ENCODE results near the gene GREB1.

Gene GREB1

GRCh38 chr2:11553661-11554398 is 20.0 kb downstream of the GREB1 start:
- no peak for DNase-seq
- in situ Hi-C loops (cut with HindIII; ENCODE audit: low pct_ligation_motif_present, low pct_unique_long_range_greater_than_20kb, low sequenced_read_pairs), result no loop called here

DNA sequence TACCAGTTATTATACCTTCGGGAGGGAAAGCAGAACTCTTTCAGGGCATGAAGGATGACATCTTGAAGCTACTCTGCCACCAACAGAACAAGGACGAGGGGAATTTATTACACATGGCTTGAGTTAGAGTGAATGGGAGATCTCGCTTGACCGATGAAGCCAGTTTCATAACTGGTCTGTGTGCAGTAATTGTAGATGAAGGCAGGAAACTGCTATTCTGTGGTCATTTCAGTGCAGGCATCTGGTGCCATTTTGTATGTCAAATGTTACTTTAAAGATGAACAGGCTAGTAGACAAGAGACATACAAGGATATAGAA is 20.5 kb downstream of the GREB1 start:
- no peak for DNase-seq
- in situ Hi-C loops (cut with HindIII; ENCODE audit: low pct_ligation_motif_present, low pct_unique_long_range_greater_than_20kb, low sequenced_read_pairs), result no loop called here

DNA sequence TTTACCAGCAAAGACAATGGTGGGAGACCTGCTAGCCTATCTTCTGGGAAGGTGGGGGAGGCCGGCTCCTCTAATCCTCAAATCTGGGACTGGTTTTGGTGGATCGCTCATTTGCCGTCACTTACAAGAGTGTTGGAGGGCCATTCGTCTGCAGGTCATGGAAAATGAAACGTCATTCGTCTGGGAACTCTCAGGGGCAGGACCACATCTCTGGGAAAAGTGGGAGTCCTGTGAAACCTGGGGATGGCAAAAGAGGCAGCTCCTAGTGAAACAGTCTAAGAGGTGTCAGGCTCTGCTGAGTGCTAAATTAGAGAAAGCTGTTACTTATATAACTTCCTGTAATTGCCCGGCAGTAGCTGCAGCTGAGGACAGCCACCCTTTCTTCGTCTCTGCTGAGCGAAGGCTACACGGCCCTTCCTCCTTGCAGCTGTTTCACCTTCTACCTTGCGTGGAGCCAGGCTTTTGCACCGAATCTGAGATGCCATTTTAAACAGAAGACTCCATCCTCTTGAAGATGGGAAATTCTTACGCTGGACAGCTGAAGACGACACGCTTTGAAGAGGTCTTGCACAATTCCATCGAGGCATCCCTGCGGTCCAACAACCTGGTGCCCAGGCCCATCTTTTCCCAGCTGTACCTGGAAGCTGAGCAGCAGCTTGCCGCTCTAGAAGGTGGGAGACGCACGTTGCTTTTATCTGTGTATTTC is 22.4 kb downstream of the GREB1 start:
- no peak for DNase-seq
- in situ Hi-C loops (cut with HindIII; ENCODE audit: low pct_ligation_motif_present, low pct_unique_long_range_greater_than_20kb, low sequenced_read_pairs), result no loop called here

DNA sequence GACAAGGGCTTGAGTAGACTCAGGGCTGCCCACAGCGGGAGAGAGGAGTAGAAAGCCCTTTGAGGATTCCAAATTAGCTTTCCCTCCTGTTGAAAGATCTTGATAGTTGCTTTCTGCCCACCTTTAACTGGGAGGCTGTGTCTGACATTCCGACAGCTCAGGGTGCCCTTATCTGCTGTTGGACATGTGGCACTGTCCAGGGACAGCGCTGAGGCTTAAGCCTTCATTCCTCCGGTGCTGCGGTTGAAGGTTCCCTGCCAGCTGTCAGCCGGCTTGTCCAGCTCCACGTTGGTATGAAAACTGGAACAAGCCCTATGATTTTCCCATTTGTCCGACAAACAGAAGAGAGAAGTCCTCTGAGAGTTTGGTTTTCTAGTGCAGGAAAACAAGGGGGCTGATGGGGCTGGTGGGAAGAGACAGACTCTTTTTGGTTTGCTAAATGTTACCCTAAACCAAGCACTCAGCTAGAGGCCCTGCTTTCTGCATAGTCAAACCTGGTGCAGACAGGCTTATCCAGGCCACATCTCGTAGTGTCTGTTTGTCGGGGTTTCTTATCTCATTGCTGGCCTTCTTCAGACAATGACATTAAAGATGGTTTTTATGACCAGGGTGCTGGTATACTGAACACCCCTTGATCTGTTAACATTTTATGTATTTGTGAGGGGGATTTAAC is 24.5 kb downstream of the GREB1 start:
- in situ Hi-C loops (cut with HindIII; ENCODE audit: low pct_ligation_motif_present, low pct_unique_long_range_greater_than_20kb, low sequenced_read_pairs), result no loop called here

DNA sequence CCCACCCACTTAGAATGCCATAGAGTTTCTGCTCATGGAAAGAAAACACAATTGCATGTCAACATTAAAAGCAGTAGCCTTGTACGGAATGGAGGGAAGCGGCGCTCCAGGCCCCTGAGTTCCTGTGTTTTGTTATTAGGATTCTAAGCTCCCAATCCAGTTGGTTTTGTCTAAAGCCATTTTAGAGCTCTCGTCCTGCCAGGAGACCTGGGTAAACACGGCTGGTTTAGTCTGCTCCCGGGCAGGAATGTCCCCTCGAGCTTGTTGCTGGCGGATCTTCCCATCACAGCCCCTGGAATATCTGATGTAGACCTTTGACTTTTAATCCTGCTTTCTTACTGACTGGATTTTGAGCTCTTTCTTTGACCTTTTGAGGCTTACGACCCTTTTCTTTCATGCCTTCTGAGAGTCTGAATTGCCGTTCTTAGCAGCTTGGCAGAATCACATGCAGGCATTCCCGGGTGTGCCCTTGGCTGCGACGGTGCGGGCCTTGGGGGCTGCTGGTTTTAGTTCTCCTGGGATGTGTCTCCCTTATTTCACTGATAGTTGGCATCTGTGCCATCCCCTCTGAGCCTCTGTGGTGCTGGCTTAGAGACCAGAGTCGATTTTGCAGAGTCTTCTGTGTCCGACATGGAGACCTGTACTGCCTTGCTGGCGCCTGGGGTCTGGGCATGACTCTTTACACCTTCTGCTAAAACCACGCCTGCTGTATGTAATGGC is 25.4 kb downstream of the GREB1 start:
- in situ Hi-C loops (cut with HindIII; ENCODE audit: low pct_ligation_motif_present, low pct_unique_long_range_greater_than_20kb, low sequenced_read_pairs), result no loop called here
- no peak for DNase-seq

More for the DNA sequence above, 24.5 kb downstream of the GREB1 start:
- no peak for DNase-seq

DNA sequence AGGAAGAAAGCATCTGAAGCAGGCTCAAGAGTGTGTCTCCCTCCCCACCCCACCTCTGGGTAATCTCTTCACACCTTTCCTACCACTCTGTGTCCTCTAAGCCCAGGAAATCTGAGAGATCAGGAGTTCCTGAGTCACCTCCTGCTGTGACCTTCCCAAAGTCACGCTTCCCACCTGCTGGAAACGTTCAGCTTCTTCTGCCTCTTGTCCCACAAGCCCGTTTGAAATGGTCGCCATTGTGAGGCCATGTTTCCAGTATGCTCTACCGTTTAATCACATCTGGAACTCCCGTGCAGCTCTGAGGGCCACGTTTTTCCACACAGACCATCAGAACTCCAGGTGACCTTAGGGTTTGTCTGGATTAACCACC is 25.9 kb downstream of the GREB1 start:
- in situ Hi-C loops (cut with HindIII; ENCODE audit: low pct_ligation_motif_present, low pct_unique_long_range_greater_than_20kb, low sequenced_read_pairs), result no loop called here
- no peak for DNase-seq

GRCh38 chr2:11560806-11561205 is 27.0 kb downstream of the GREB1 start:
- in situ Hi-C loops (cut with HindIII; ENCODE audit: low pct_ligation_motif_present, low pct_unique_long_range_greater_than_20kb, low sequenced_read_pairs), result no loop called here
- DNase-seq, result no peak

DNA sequence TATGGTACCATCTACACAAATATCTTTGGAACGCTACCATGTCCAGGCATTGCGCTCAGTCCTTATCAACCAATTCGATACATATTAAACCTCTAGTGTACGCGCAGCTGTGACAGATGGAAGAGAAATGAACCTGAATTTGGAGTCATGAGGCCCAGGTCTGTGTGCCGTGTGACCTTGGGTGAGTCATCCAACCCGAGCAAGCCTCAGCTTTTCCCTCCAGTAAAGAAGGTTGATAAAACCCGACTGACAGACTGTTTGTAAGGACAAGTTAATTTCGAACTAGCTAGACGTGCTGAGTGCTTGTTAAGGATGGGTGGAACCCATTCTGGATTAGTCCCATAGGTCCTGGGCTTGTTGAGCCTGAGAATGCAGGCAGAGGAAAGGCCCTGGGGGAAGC is 28.2 kb downstream of the GREB1 start:
- no peak for DNase-seq
- in situ Hi-C loops (cut with HindIII; ENCODE audit: low pct_ligation_motif_present, low pct_unique_long_range_greater_than_20kb, low sequenced_read_pairs), result no loop called here

DNA sequence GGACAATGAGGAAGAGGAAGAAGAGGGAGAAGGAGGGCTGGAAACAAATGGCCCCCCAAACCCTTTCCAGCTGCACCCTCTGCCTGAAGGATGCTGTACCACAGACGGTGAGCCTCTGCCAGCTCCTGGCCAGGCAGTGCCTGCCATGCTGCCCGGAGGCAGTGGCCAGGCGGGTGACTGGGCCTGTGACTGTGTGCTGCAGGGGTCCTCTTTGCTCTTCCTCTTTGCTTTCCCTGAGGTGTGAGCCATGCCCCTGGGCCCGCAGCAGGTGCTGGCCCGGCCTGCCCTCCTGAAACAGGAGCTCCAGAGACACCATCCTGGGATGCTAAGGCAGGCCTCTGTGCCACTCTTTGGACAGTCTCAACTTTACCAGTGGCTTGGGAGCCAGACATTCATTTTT is 28.6 kb downstream of the GREB1 start:
- no peak for DNase-seq
- in situ Hi-C loops (cut with HindIII; ENCODE audit: low pct_ligation_motif_present, low pct_unique_long_range_greater_than_20kb, low sequenced_read_pairs), result no loop called here

- in situ Hi-C loops (cut with HindIII; ENCODE audit: low pct_ligation_motif_present, low pct_unique_long_range_greater_than_20kb, low sequenced_read_pairs), result no loop called here
- no peak for DNase-seq
These were observed 30.2 kb downstream of the GREB1 start for GRCh38 chr2:11563784-11564666.

- no peak for DNase-seq
- in situ Hi-C loops (cut with HindIII; ENCODE audit: low pct_ligation_motif_present, low pct_unique_long_range_greater_than_20kb, low sequenced_read_pairs), result no loop called here
These were observed 31.1 kb downstream of the GREB1 start for GRCh38 chr2:11564816-11565567.

DNA sequence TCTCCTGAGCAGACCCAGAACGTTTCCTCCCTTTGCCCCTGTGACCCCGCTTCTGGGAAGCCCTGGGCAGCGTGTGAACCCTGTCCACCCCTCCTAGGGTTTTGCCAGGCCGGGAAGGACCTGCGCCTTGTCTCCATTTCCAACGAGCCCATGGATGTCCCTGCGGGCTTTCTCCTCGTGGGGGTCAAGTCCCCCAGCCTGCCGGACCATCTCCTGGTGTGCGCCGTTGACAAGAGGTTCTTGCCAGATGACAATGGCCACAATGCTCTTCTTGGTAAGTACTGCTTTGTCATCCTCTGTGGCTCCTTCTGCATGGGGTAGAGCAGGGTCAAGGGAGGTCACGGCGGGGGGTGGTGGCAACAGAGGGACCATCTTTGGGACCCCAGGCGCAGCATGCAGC is 32.5 kb downstream of the GREB1 start:
- no peak for DNase-seq
- in situ Hi-C loops (cut with HindIII; ENCODE audit: low pct_ligation_motif_present, low pct_unique_long_range_greater_than_20kb, low sequenced_read_pairs), result no loop called here

- in situ Hi-C loops (cut with HindIII; ENCODE audit: low pct_ligation_motif_present, low pct_unique_long_range_greater_than_20kb, low sequenced_read_pairs), result no loop called here
- no peak for DNase-seq
These were observed 33.8 kb downstream of the GREB1 start for GRCh38 chr2:11567631-11568031.

DNA sequence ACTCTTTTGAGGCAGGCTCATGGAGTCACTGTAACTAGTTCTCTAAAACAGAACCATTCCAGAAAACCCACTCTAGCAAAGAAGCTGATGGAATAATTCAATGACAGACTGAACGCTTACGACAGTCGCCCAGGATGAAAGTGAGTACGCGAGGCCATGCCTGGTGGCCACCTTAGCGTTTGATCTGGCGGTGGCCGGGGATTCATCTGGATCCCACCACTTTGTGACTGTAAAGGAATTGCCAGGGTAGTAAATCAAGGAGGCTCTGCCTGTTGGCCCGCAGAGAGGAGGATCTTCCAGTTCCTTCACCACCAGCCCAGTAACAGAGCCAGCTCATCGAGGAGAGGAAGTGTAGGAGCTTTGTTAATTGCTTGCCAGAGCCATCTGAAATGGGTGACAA is 34.6 kb downstream of the GREB1 start:
- in situ Hi-C loops (cut with HindIII; ENCODE audit: low pct_ligation_motif_present, low pct_unique_long_range_greater_than_20kb, low sequenced_read_pairs), result no loop called here
- DNase-seq, result no peak

GRCh38 chr2:11569636-11570035 is 35.8 kb downstream of the GREB1 start:
- no peak for DNase-seq
- in situ Hi-C loops (cut with HindIII; ENCODE audit: low pct_ligation_motif_present, low pct_unique_long_range_greater_than_20kb, low sequenced_read_pairs), result no loop called here

DNA sequence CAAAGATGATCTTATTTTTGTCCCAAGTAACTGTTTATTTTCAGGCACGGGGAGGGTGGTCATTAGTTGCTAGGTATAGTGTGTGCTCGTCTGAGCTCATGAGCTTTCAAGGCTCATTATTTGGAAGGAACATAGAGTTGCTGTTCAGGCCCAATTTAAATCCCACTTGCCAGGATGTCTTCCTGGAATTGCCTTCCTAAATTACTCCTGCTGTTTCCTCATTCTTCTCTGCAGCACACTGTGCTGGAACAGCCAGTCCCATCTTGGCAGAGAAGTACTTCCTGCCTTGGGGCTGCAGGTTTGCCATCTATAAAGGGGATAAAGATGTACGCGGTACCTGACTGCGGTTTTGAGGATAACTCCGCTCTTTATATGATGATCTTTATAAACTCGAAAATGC is 37.3 kb downstream of the GREB1 start:
- in situ Hi-C loops (cut with HindIII; ENCODE audit: low pct_ligation_motif_present, low pct_unique_long_range_greater_than_20kb, low sequenced_read_pairs), result no loop called here
- no peak for DNase-seq

- in situ Hi-C loops (cut with HindIII; ENCODE audit: low pct_ligation_motif_present, low pct_unique_long_range_greater_than_20kb, low sequenced_read_pairs), result no loop called here
These were observed 39.2 kb downstream of the GREB1 start for GRCh38 chr2:11572996-11573395.

More at GRCh38 chr2:11572996-11573395, 39.2 kb downstream of the GREB1 start:
- DNase-seq, result no peak
